GM12875 (cell line): Measurements from ENCODE around the gene PPP1R26.

ENCODE experiments used
- H3K4me3 ChIP-seq: one replicate; pipeline ENCODE4 v1.5.1; 2011; ENCODE audit warnings: low read depth, low read length, control low read depth
- CTCF ChIP-seq: IDR thresholded peaks from 2 replicates; pipeline ENCODE4 v1.5.1; 2011; ENCODE audit warnings: low read depth, mild to moderate bottlenecking, control low read depth, inconsistent platforms, low read length, moderate library complexity, borderline replicate concordance; ENCODE audit not compliant: insufficient read depth

Gene PPP1R26

DNA sequence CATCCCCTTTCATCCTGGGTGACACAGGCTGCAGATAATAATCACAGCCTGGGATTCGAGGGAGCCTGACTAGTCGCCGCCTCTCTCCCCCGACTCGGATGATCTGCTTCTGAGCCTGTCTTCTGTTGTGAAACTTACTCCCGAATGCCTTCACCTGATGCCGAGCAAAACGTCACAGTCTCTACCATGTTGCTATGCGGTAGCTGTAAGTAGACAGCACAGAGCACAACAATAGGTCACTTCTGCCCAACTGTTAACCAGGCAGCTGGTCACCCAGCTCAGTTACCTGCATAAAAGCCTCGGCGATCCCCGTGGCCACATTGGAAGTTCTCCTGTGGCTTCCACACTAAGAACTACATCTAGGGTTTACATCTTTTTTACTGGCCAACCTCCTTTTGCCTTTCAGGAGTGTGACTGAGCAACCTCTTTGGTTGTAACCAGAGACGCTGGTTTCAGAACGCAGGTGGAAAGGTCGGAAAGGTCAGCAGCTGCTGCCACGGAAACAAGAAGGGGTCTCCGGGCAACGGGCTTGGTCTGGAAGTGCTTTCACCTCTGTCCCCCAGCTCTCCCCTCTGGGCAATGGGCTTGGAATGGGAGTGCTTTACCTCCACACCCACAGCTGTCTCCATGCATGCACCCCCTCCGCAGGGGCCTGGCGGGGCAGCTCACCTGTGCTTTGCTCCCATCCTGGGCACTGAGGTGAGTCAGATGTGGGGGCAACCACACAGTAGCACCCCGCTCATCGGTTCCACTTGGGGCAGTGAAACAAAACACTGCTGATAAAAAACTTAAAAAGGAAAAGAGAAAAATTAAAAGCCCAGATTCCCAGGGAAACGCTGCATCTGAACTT is 7.6 kb upstream of the PPP1R26 start:
- TF ChIP-seq CTCF, result no peak
- H3K4me3 ChIP-seq, result no peak overlapping the region

DNA sequence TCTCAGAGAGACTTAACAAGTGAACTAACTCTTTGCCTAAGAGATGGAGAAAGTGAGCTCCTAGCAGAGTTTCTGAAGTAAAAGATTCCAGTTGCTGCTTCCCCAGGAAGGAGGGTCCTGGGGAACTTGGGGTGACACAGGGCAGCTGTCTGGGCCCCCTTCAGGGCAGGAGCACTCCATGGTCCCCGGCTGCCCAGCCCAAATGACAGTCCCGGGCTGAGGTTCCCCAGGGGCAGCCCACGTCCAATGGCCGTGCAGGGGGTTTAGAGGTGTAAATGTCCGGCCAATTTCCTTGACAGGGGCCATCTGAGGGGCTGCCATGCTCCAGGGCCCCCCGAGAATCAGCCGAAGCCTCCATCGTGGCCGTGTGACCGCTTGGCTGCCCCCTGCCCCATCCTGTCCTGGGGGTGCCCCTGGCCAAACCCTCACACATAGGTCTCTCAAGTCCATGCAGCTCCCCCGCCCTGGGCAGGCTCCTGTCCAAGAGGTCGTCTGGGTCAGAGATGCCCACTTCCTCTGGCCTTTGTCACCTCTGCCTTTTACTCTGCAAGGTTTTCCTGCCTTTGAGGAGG is 5.5 kb upstream of the PPP1R26 start:
- H3K4me3 ChIP-seq, result no peak overlapping the region
- no peak for TF ChIP-seq CTCF

GRCh38 chr9:135474915-135475314 is 4.7 kb upstream of the PPP1R26 start:
- H3K4me3 ChIP-seq, result no peak overlapping the region

GRCh38 chr9:135476561-135477355 is 2.8 kb upstream of the PPP1R26 start:
- no peak overlapping the region for H3K4me3 ChIP-seq
- TF ChIP-seq CTCF, result no peak

More at GRCh38 chr9:135474915-135475314, 4.7 kb upstream of the PPP1R26 start:
- TF ChIP-seq CTCF, result peak; percentile 30; the same call in 1 of the 2 replicates

DNA sequence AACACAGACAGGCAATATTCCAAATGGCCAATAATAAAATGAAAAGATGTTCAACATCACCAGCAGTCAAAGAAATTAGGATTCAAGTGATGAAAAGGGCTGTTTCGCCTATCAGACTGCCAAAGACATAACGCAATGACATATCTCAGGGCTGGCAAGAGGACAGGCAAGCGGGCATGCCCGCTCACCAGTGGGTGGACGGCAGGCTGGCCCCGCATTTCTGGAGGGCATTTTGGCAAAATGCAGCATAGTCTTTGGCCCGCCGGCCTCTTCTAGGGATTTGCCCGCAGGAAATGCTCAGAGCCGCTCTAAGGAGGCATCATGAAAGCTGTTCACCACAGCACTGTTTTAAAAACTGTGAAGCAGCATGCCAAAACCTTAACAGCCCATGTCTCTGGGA is 1.4 kb upstream of the PPP1R26 start:
- H3K4me3 ChIP-seq, result no peak overlapping the region
- TF ChIP-seq CTCF, result no peak

- H3K4me3 ChIP-seq, result no peak overlapping the region
- no peak for TF ChIP-seq CTCF
These were observed 633 bp upstream of the PPP1R26 start for GRCh38 chr9:135478829-135479468.
